ENCODE data around the gene FMN1.

DNA sequence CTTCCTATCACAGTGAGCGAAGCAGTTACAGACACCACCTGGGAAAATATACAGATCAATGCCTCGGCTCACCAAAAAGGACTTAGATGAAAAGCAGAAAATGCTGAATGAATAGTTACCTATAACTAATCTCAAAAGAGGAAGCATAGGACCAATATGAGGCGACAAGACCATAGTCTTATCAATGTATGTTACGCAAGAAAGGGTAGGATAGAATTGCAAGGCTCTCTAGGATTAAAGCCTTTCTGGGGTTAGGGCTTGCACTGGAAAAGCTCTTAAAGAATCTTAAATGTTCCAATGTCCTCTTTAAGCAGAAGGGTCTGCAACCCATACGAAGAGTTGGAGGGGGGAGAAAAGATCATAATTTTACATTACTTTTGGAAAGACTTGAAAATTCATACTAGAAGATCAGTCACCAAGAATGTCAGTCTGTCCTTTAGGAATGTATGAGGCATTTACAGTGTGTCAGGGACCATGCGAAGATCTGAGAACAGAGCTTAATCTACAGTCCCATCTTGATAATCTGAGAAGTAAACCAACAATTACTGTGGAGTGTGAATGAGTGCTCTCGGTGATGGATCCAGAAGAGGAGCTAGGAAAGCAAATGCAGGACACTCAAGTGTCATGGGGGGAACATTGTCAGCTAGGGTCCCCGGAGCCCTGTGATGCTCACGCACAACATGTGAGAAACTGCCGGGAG is 290.8 kb downstream of the FMN1 start:
- TF ChIP-seq, protein P1, sequence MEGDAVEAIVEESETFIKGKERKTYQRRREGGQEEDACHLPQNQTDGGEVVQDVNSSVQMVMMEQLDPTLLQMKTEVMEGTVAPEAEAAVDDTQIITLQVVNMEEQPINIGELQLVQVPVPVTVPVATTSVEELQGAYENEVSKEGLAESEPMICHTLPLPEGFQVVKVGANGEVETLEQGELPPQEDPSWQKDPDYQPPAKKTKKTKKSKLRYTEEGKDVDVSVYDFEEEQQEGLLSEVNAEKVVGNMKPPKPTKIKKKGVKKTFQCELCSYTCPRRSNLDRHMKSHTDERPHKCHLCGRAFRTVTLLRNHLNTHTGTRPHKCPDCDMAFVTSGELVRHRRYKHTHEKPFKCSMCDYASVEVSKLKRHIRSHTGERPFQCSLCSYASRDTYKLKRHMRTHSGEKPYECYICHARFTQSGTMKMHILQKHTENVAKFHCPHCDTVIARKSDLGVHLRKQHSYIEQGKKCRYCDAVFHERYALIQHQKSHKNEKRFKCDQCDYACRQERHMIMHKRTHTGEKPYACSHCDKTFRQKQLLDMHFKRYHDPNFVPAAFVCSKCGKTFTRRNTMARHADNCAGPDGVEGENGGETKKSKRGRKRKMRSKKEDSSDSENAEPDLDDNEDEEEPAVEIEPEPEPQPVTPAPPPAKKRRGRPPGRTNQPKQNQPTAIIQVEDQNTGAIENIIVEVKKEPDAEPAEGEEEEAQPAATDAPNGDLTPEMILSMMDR (IDR thresholded peaks at IDR 0.05 in 8 of 11, conservative IDR thresholded peaks at IDR 0.05 in 3 of 11), result no peak
- TF ChIP-seq POLR2A (IDR thresholded peaks at IDR 0.05), result no peak
